HG02943 (cell line): ENCODE results near the gene EPHA3.

Experiments
- ATAC-seq: cut with Tn5 transposase; IDR thresholded peaks from one replicate; pipeline ENCODE4 v1.9.1; 2021; ENCODE audit warnings: mild to moderate bottlenecking, low read depth, moderate library complexity; ENCODE audit not compliant: unreplicated experiment

The EPHA3 gene

GRCh38 chr3:89434621-89435380, 327.4 kb downstream of the EPHA3 start:
- no peak for ATAC-seq

- ATAC-seq = no peak
These were observed 329.4 kb downstream of the EPHA3 start for GRCh38 chr3:89436846-89437245.

- no peak for ATAC-seq
These were observed 333.0 kb downstream of the EPHA3 start for GRCh38 chr3:89440386-89440785.

- ATAC-seq = no peak
These were observed 333.7 kb downstream of the EPHA3 start for GRCh38 chr3:89441141-89441540.

- no peak for ATAC-seq
These were observed 339.2 kb downstream of the EPHA3 start for GRCh38 chr3:89446593-89446992.

GRCh38 chr3:89447243-89447642, 339.8 kb downstream of the EPHA3 start:
- no peak for ATAC-seq

GRCh38 chr3:89449086-89449485, 341.7 kb downstream of the EPHA3 start:
- ATAC-seq = no peak

- no peak for ATAC-seq
These were observed 344.6 kb downstream of the EPHA3 start for GRCh38 chr3:89452066-89452465.

GRCh38 chr3:89455240-89455639, 347.8 kb downstream of the EPHA3 start:
- ATAC-seq = no peak

GRCh38 chr3:89467898-89468363, 360.5 kb downstream of the EPHA3 start:
- no peak for ATAC-seq

- no peak for ATAC-seq
These were observed 364.7 kb downstream of the EPHA3 start for GRCh38 chr3:89472101-89472500.

GRCh38 chr3:89474333-89475130, 367.1 kb downstream of the EPHA3 start:
- no peak for ATAC-seq

- ATAC-seq = no peak
These were observed 381.6 kb downstream of the EPHA3 start for GRCh38 chr3:89488800-89489580.

GRCh38 chr3:89490129-89490528, 382.7 kb downstream of the EPHA3 start:
- ATAC-seq = no peak

GRCh38 chr3:89494734-89495133, 387.3 kb downstream of the EPHA3 start:
- ATAC-seq = no peak

GRCh38 chr3:89503891-89504391, 396.5 kb downstream of the EPHA3 start:
- no peak for ATAC-seq

GRCh38 chr3:89504432-89504831, 397.0 kb downstream of the EPHA3 start:
- ATAC-seq = no peak

GRCh38 chr3:89506462-89507103, 399.2 kb downstream of the EPHA3 start:
- ATAC-seq = no peak

GRCh38 chr3:89521328-89521727, 413.9 kb downstream of the EPHA3 start:
- ATAC-seq = no peak

GRCh38 chr3:89522155-89522554, 414.7 kb downstream of the EPHA3 start:
- ATAC-seq = no peak
